Fibroblast of pulmonary artery (primary cell): ENCODE measurements around the gene ARHGAP42.

Source experiments
- DNase-seq: peaks from one replicate; pipeline ENCODE4 v3.0.0-alpha.2; 2010; ENCODE audit warnings: low read depth
- H3K4me3 ChIP-seq: replicated peaks from 2 replicates; pipeline ENCODE4 v1.5.1; 2011; ENCODE audit warnings: low read depth, mild to moderate bottlenecking, control low read depth, low read length, moderate library complexity
- CTCF ChIP-seq: IDR thresholded peaks from 2 replicates; pipeline ENCODE4 v1.5.1; 2011; ENCODE audit warnings: mild to moderate bottlenecking, control low read depth, low read length, inconsistent platforms; ENCODE audit errors: missing control alignments

ARHGAP42 gene

GRCh38 chr11:100816823-100817222, 129.7 kb downstream of the ARHGAP42 start:
- DNase-seq, result peak; percentile 25
- no peak overlapping the region for H3K4me3 ChIP-seq
- no peak for TF ChIP-seq CTCF

GRCh38 chr11:100817620-100818019, 130.5 kb downstream of the ARHGAP42 start:
- H3K4me3 ChIP-seq, result no peak overlapping the region
- no peak for TF ChIP-seq CTCF
- DNase-seq, result no peak

DNA sequence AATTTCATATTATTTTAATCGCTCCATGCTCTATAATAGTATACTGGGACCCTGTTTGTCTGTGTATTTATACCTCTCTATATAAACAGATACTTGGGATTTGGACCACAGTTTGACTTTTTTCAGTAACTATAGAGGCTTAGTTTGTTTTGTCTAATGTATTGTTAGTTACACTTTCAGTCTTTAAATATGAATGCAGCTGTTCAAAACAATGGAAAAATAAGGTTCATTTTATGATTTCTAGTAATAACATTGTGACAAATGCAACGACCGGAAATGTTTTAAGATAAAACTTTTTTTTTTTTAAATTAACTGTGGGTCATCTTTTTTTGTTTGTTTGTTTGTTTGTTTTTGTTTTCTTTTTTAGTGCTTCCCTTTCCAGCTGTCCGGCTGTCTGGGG, 133.5 kb downstream of the ARHGAP42 start:
- no peak for TF ChIP-seq CTCF
- no peak overlapping the region for H3K4me3 ChIP-seq
- DNase-seq, result no peak

DNA sequence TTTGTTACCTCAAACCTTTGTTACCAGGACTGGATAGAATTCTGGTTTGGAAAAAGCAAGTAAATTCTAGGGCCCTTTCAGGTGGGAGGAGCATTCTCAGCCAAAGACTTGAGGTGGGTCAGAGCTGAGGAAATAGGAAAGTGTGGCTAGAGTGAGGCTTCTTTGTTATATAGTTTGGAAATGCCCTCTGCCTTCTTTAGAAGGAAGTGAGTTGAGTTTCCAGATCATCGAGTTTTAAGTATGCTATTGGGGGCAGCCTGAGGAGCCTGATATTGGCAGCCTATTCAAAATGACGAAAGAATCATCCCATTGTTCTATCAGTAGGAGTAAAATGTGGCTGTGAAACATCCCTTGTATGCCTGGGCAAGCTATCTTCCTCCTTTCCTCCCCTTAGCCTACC, 134.1 kb downstream of the ARHGAP42 start:
- DNase-seq, result peak; percentile 70
- no peak overlapping the region for H3K4me3 ChIP-seq
- TF ChIP-seq CTCF, result no peak

- DNase-seq, result peak; percentile 62
- no peak overlapping the region for H3K4me3 ChIP-seq
- TF ChIP-seq CTCF, result no peak
Observed at GRCh38 chr11:100823360-100823759, 136.3 kb downstream of the ARHGAP42 start.

DNA sequence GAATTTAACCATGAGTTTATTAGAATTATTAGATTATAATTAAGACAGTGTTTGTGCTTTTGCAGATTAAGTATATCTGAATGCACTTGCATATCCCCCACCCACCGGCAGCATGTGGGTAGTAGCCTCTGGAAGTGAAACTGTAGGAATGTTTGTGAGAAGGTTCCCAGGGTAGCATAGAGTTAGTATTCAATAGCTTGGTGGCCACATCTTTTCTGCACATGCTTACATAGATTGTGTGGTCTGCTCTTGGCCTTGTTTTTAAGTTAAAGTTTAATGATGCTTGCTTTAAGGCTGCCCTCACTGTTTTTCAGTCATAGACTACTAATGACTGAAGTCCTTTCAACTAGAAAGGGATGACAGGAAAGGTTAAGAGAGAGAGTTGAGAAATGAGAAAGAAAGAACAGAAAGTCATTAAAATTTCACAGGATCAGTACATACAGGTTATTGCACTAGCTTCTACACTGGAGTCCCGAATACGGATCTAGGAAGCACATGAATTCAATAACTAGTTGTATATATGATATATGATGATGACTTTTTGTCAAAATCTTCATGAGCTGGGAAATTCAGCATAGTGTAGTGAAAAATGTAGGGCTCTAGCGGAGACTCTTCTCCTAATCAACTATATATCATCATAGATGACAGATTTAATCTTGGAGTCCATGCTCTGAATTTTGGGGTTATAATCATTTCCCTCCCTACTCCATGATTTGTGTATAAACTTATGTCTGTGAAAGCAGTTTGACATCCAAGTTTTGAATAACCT, 137.1 kb downstream of the ARHGAP42 start:
- no peak overlapping the region for H3K4me3 ChIP-seq
- no peak for TF ChIP-seq CTCF
- DNase-seq, result no peak

- no peak overlapping the region for H3K4me3 ChIP-seq
- no peak for TF ChIP-seq CTCF
- DNase-seq, result no peak
Observed at GRCh38 chr11:100825626-100826025, 138.5 kb downstream of the ARHGAP42 start.
